ENCODE measurements around the gene CDK8. TPM values are rescaled to one million over a fixed set of nuclear protein-coding genes. Genes with fewer than 3 reads are reported as not detected.
"Not testable (repeated sequence)": the region's sequence is repeated elsewhere in the genome, so short reads cannot be mapped to it uniquely, and the experiment has no call there.

The CDK8 gene
- total RNA-seq, 1 donor from 2014 or later, result 18.2 TPM

DNA sequence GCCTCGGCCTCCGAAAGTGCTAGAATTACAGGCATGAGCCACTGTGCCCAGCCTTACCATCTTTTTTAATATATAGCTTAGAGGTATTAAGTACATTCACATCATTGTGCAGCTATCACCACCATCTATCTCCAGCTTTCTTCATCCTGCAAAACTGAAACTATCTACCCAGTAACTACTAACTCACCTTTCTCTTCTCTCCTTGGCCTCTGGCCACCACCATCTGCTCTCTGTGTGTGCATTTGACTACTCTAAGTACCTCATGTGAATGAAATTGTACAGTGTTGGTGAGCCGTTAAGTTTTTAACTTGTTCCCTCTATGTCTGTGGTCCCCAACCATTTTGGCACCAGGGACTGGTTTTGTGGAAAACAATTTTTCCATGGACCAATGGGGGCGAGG, 56.1 kb downstream of the CDK8 start:
- H3K27ac Mint-ChIP-seq (ENCODE audit: unreplicated experiment), result no peak overlapping the region
- no peak for TF ChIP-seq CTCF (IDR thresholded peaks at IDR 0.05)
- no peaks in the 10 kb centered on the region for H3K9me3 Mint-ChIP-seq (ENCODE audit: low read depth)
- H3K4me1 Mint-ChIP-seq (ENCODE audit: low read depth), result peaks cover 13% of the 10 kb centered on the region
- DNase-seq (ENCODE audit: low spot score), result no peak
- no peak overlapping the region for H3K4me3 Mint-ChIP-seq (ENCODE audit: unreplicated experiment)
- H3K36me3 Mint-ChIP-seq (ENCODE audit: low read depth), result peaks cover 3% of the 10 kb centered on the region
- H3K27me3 Mint-ChIP-seq (ENCODE audit: low read depth), result no peaks in the 10 kb centered on the region

DNA sequence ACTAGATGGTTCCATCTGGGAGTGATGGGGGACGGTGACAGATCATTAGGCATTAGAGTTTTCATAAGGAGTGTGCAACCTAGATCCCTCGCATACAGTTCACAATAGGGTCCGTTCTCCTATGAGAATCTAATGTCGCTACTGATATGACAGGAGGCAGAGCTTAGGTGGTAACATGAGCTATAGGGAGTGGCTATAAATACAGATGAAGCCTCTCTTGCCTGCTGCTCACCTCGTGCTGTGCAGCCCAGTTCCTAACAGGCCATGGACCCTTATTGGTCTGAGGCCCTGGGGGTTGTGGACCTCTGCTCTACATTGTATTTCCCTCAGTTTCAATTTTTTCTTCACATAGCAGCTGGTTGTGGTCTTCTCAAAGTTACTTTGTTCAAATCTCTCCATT, 56.5 kb downstream of the CDK8 start:
- no peak for TF ChIP-seq CTCF (IDR thresholded peaks at IDR 0.05)

DNA sequence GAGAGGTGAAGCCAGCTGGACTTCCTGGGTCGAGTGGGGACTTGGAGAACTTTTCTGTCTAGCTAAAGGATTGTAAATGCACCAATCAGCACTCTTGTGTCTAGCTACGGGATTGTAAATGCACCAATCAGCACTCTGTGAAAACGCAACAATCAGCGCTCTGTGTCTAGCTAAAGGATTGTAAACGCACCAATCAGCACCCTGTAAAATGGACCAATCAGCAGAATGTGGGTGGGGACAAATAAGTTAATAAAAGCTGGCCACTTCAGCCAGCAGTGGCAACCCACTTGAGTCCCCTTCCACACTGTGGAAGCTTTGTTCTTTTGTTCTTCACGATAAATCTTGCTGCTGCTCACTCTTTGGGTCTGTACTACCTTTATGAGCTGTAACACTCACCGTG, 58.1 kb downstream of the CDK8 start:
- H3K36me3 Mint-ChIP-seq (ENCODE audit: low read depth); H3K9me3 Mint-ChIP-seq (ENCODE audit: low read depth); DNase-seq (ENCODE audit: low spot score); H3K27me3 Mint-ChIP-seq (ENCODE audit: low read depth); H3K4me3 Mint-ChIP-seq (ENCODE audit: unreplicated experiment); H3K4me1 Mint-ChIP-seq (ENCODE audit: low read depth); H3K27ac Mint-ChIP-seq (ENCODE audit: unreplicated experiment): not testable (repeated sequence)

More for the DNA sequence above, 56.5 kb downstream of the CDK8 start:
- H3K27ac Mint-ChIP-seq (ENCODE audit: unreplicated experiment), result no peak overlapping the region
- DNase-seq (ENCODE audit: low spot score), result no peak
- no peaks in the 10 kb centered on the region for H3K27me3 Mint-ChIP-seq (ENCODE audit: low read depth)
- peaks cover 3% of the 10 kb centered on the region for H3K36me3 Mint-ChIP-seq (ENCODE audit: low read depth)
- H3K4me3 Mint-ChIP-seq (ENCODE audit: unreplicated experiment), result no peak overlapping the region
- no peaks in the 10 kb centered on the region for H3K9me3 Mint-ChIP-seq (ENCODE audit: low read depth)
- H3K4me1 Mint-ChIP-seq (ENCODE audit: low read depth), result peaks cover 8% of the 10 kb centered on the region

DNA sequence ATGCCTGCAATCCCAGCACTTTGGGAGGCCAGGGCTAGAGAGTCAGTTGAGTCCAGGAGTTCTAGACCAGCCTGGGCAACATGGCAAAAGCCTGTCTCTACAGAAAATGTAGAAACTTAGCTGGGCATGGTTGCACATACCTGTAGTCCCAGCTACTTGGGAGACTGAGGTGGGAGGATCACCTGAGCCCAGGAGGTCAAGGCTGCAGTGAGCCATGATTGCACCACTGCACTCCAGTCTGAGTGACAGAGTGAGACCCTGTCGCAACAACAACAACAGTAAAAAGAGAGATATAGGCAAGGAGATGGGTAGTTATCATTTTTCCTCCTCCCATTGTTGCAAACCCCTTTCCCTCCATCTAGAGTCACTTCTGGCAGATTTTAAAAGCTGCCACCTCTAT, 62.2 kb downstream of the CDK8 start:
- H3K4me1 Mint-ChIP-seq (ENCODE audit: low read depth); DNase-seq (ENCODE audit: low spot score); H3K36me3 Mint-ChIP-seq (ENCODE audit: low read depth); H3K27me3 Mint-ChIP-seq (ENCODE audit: low read depth); H3K9me3 Mint-ChIP-seq (ENCODE audit: low read depth); H3K4me3 Mint-ChIP-seq (ENCODE audit: unreplicated experiment); H3K27ac Mint-ChIP-seq (ENCODE audit: unreplicated experiment): not testable (repeated sequence)

DNA sequence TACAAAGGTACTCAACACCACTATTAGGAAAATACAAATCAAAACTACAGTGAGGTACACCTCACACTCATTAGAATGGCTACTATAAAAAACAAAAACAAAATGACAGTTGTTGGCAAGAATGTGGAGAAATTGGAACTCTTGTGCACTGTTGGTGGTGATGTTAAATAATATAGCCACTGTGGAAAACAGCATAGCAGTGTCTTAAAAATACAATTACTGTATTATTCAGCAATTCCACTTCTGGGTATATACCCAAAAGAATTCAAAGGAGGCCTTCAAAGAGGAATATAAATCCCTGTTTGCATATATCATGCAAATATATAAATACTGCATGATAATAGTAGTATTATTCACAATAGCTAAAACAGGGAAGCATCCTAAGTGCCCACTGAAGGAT, 66.8 kb downstream of the CDK8 start:
- Mint-ChIP-seq H3K9me3 (ENCODE audit: low read depth) (no peaks in the 10 kb centered on the region), H3K27ac (ENCODE audit: unreplicated experiment) (no peak overlapping the region), H3K36me3 (ENCODE audit: low read depth) (no peaks in the 10 kb centered on the region), H3K27me3 (ENCODE audit: low read depth) (no peaks in the 10 kb centered on the region), H3K4me3 (ENCODE audit: unreplicated experiment) (no peak overlapping the region), H3K4me1 (ENCODE audit: low read depth) (peaks cover 33% of the 10 kb centered on the region)
- no peak for TF ChIP-seq CTCF (IDR thresholded peaks at IDR 0.05)
- no peak for DNase-seq (ENCODE audit: low spot score)

DNA sequence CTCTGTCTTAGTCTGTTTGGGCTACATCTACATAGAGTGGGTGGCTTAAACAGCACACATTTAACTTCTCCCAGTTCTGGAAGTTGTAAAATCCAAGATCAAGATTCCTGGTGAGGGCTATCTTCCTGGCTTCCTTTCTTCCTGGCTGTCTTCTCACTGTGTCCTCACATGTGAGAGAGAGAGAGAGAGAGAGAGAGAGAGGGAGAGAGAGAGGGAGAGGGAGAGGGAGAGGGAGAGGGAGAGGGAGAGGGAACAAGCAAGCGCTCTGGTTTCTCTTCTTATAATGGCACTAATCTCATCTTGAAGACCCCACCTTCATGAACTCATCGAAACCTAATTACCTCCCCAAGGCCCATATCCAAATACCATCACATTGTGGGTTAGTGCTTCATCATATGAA, 69.2 kb downstream of the CDK8 start:
- Mint-ChIP-seq H3K9me3 (ENCODE audit: low read depth) (no peaks in the 10 kb centered on the region), H3K4me1 (ENCODE audit: low read depth) (peaks cover 43% of the 10 kb centered on the region), H3K27me3 (ENCODE audit: low read depth) (no peaks in the 10 kb centered on the region), H3K4me3 (ENCODE audit: unreplicated experiment) (no peak overlapping the region), H3K36me3 (ENCODE audit: low read depth) (no peaks in the 10 kb centered on the region), H3K27ac (ENCODE audit: unreplicated experiment) (no peak overlapping the region)
- no peak for TF ChIP-seq CTCF (IDR thresholded peaks at IDR 0.05)
- DNase-seq (ENCODE audit: low spot score), result no peak
